Stimulated activated memory B cell treated with anti-CD40 and anti-IgM and Interleukin-4, amounts not matched to agents 10 μg/mL and 1 μg/mL and 100 μg/mL, for 72 hours (primary cell): Measurements from ENCODE around the gene FBLN1.
"Not testable (repeated sequence)": the region's sequence is repeated elsewhere in the genome, so short reads cannot be mapped to it uniquely, and the experiment has no call there.

Source experiments
- ATAC-seq: fragments of 150-1000 bp; cut with Tn5 transposase; 2 replicates; pipeline ENCODE4 v1.10.0; 2021
- H3K27ac Mint-ChIP-seq: one replicate; pipeline ENCODE4 v1.8.0; 2022; ENCODE audit warnings: mild to moderate bottlenecking, mixed read lengths
- H3K27me3 Mint-ChIP-seq: one replicate; pipeline ENCODE4 v1.8.0; 2022; ENCODE audit warnings: mixed read lengths
- H3K36me3 Mint-ChIP-seq: one replicate; pipeline ENCODE4 v1.8.0; 2022; ENCODE audit warnings: mixed read lengths
- H3K4me1 Mint-ChIP-seq: one replicate; pipeline ENCODE4 v1.8.0; 2022; ENCODE audit warnings: mixed read lengths
- H3K4me3 Mint-ChIP-seq: one replicate; pipeline ENCODE4 v1.8.0; 2022; ENCODE audit warnings: mild to moderate bottlenecking, moderate library complexity, mixed read lengths
- H3K9me3 Mint-ChIP-seq: one replicate; pipeline ENCODE4 v1.8.0; 2022; ENCODE audit warnings: mixed read lengths

FBLN1 gene

GRCh38 chr22:45591633-45592213, 89.0 kb downstream of the FBLN1 start:
- not testable (repeated sequence) for H3K9me3 Mint-ChIP-seq, ATAC-seq, H3K36me3 Mint-ChIP-seq, H3K27ac Mint-ChIP-seq, H3K4me3 Mint-ChIP-seq, H3K4me1 Mint-ChIP-seq
- H3K27me3 Mint-ChIP-seq = peaks cover 62% of the 10 kb centered on the region

- H3K9me3 Mint-ChIP-seq = peaks cover 4% of the 10 kb centered on the region
- H3K36me3 Mint-ChIP-seq = no peaks in the 10 kb centered on the region
- H3K4me1 Mint-ChIP-seq = no peaks in the 10 kb centered on the region
- no peak overlapping the region for H3K4me3 Mint-ChIP-seq
- no peak overlapping the region for H3K27ac Mint-ChIP-seq
- ATAC-seq = no peak
- H3K27me3 Mint-ChIP-seq = peaks cover 50% of the 10 kb centered on the region
These were observed 91.6 kb downstream of the FBLN1 start for GRCh38 chr22:45594123-45594941.

- peaks cover 58% of the 10 kb centered on the region for H3K27me3 Mint-ChIP-seq
- no peak overlapping the region for H3K27ac Mint-ChIP-seq
These were observed 94.9 kb downstream of the FBLN1 start for GRCh38 chr22:45597460-45598192.

GRCh38 chr22:45598596-45599217, 96.0 kb downstream of the FBLN1 start:
- Mint-ChIP-seq H3K27ac (no peak overlapping the region), H3K36me3 (no peaks in the 10 kb centered on the region), H3K4me3 (no peak overlapping the region), H3K9me3 (peaks cover 4% of the 10 kb centered on the region), H3K4me1 (peaks cover 16% of the 10 kb centered on the region), H3K27me3 (peaks cover 59% of the 10 kb centered on the region)
- ATAC-seq = no peak

More at GRCh38 chr22:45597460-45598192, 94.9 kb downstream of the FBLN1 start:
- no peak for ATAC-seq
- peaks cover 4% of the 10 kb centered on the region for H3K9me3 Mint-ChIP-seq
- H3K36me3 Mint-ChIP-seq = no peaks in the 10 kb centered on the region
- peaks cover 5% of the 10 kb centered on the region for H3K4me1 Mint-ChIP-seq
- H3K4me3 Mint-ChIP-seq = no peak overlapping the region

- Mint-ChIP-seq H3K4me1 (peaks cover 16% of the 10 kb centered on the region), H3K4me3 (no peak overlapping the region), H3K27me3 (peaks cover 46% of the 10 kb centered on the region), H3K9me3 (no peaks in the 10 kb centered on the region), H3K27ac (no peak overlapping the region), H3K36me3 (no peaks in the 10 kb centered on the region)
- ATAC-seq = no peak
These were observed 97.3 kb downstream of the FBLN1 start for GRCh38 chr22:45599836-45600577.

DNA sequence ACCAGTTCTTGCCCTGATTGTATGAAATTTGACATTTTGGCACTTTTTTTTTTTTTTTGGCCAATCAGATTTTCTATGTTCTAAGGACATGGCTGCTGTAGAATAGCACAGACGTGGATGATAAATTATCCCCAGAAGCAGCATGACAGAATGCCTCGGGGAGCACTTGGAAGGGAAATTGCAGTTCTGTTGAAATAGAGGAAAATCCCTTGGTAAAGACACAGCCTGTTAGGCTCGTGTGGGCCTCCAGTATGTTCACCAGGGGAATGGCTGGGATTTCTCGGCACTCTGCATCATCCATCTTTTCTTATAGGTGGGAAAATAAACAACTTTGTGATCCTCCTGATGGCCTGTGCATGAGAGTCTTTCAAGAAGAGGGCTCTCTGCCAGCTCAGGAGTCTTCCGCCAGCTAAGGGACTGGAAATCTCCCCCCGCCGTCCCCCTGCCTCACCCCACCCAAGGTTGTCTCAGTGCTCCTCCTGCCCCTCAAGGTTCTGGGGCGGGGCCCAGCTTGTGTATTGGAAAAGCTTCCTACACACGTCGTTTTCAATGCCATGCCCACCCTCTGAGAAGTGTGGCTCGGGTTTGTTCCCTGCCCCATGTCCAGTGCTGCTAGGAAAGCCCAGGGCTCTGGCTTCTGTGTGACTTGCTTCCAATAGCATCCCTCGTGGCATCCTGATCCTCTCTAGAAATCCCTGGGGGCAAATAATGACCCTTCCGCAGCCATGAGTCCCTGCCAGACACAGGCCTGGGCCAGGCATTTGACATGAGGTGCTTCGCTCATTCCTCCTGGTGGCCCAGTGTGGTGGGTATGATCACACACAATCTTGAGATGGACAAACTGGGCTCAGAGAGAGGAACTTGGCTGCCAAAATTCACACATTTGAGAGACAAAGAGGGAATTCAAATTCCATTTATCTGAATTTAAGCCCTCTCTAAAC, 98.4 kb downstream of the FBLN1 start:
- no peak for ATAC-seq
- Mint-ChIP-seq H3K4me3 (no peak overlapping the region), H3K4me1 (peaks cover 16% of the 10 kb centered on the region), H3K27me3 (peaks cover 47% of the 10 kb centered on the region), H3K27ac (no peak overlapping the region), H3K9me3 (no peaks in the 10 kb centered on the region), H3K36me3 (no peaks in the 10 kb centered on the region)

DNA sequence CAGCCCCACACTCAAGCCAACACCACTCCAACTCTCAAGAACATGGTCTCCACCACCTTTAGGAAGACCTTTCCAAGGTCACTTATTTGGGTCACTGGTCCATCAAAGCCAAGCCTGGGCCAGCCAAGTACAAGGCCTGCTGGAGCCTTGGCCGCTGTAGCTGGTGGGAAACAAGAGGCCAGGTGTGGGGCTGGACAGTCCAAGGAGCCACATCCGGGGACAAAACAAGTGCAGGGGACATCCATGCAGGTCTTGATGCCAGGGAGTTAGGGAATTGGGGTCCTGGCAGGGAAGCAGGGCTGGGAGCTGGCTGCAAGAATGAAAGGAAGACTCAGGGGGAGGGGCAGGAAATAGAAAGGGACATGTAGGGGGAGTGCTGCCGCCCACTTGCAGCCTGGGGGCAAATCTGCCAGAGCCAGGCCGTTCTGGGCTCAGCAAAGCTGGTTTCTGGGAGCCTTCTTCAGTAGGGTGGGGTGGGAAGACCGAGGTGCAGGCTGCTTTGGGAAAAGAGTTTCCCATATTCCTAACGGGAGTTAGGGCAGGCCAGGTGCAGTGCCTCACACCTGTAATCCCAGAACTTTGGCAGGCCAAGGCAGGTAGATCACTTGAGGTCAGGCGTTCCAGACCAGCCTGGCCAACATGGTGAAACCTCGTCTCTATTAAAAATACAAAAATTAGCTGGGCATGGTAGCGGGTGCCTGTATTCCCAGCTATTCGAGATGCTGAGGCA, 99.5 kb downstream of the FBLN1 start:
- Mint-ChIP-seq H3K4me3 (no peak overlapping the region), H3K36me3 (no peaks in the 10 kb centered on the region), H3K27me3 (peaks cover 58% of the 10 kb centered on the region), H3K9me3 (no peaks in the 10 kb centered on the region), H3K4me1 (peaks cover 16% of the 10 kb centered on the region), H3K27ac (no peak overlapping the region)
- no peak for ATAC-seq

DNA sequence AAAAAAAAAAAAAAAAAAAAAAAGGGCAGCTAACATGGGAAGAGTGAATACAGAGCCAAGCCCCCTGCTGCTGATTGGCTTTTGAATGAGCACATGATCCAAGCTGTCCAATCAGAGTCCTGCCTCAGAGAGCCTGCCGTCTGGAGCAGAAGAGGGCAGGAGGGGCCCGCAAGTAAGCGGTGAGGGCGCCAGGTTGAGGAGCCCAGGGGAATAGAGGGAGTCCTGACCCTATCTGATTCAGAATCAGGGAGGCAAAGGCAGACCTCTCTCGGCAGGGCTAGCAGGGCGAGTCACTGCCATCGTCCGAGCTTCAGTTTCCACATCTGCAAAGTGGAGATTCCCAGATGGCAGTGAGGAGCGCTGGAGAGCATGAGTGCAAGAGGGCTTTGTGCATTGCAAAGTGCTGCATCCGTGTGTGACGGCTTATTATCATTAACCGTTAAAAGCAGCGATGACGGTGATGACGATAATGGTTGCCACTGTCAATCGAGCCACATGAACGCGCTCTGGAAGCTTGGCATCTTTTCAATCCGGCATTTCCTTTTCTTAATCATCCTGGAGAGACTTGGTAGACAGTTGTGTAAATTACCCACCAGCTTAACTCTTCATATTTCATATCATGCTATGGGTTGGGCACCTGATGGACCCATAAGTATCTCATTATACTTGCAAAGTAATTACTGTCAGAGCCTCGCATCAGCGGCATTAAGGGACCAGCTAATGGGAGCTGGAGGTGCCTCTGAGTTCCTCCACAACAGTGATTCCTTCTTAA, 100.3 kb downstream of the FBLN1 start:
- no peaks in the 10 kb centered on the region for H3K36me3 Mint-ChIP-seq
- H3K27ac Mint-ChIP-seq = no peak overlapping the region
- H3K27me3 Mint-ChIP-seq = peaks cover 59% of the 10 kb centered on the region
- no peak overlapping the region for H3K4me3 Mint-ChIP-seq
- H3K4me1 Mint-ChIP-seq = peaks cover 16% of the 10 kb centered on the region
- H3K9me3 Mint-ChIP-seq = no peaks in the 10 kb centered on the region
- no peak for ATAC-seq

GRCh38 chr22:45603619-45604018, 100.9 kb downstream of the FBLN1 start:
- Mint-ChIP-seq H3K4me1 (peaks cover 16% of the 10 kb centered on the region), H3K27ac (no peak overlapping the region), H3K36me3 (no peaks in the 10 kb centered on the region), H3K4me3 (no peak overlapping the region), H3K9me3 (no peaks in the 10 kb centered on the region), H3K27me3 (peaks cover 59% of the 10 kb centered on the region)
- ATAC-seq = peak; percentile 62

DNA sequence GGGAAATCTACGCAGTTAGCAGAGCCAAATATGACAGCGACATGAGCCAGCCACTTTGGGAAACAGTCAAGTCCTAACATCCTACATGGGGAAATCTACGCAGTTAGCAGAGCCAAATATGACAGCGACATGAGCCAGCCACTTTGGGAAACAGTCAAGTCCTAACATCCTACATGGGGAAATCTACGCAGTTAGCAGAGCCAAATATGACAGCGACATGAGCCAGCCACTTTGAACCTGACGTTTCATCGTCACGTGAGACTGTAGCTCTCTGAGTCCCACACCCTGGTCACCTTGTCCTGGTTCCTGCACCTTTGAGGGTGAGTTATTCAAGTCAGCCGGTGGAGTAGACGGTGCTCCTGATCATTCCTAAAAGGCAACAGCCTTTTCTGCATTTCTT, 105.4 kb downstream of the FBLN1 start:
- not testable (repeated sequence) for ATAC-seq, H3K27ac Mint-ChIP-seq, H3K4me1 Mint-ChIP-seq, H3K36me3 Mint-ChIP-seq, H3K9me3 Mint-ChIP-seq, H3K4me3 Mint-ChIP-seq
- peaks cover 29% of the 10 kb centered on the region for H3K27me3 Mint-ChIP-seq

DNA sequence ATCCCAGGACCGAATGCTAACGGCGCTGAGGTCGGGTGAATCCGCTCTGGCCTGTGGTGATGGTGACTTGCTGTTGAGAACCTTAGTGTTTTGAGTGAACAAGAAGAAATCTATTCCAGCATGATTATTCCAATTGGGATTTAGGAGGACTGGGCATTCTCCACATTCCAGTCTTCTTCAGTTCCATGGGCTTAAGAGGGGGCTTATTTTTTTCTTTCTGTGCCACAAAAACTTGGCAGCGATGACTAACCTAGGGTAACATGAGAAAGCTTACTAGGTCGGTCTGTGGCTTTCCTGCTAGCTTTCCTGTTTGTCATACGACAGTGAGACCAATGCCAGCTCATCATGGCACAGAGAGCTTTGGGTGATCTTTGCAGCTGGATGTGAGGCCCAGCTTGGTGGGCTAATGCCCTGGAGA, 106.1 kb downstream of the FBLN1 start:
- H3K27ac Mint-ChIP-seq = no peak overlapping the region
- no peak for ATAC-seq
- H3K4me1 Mint-ChIP-seq = no peaks in the 10 kb centered on the region
- no peak overlapping the region for H3K4me3 Mint-ChIP-seq
- H3K9me3 Mint-ChIP-seq = no peaks in the 10 kb centered on the region
- peaks cover 23% of the 10 kb centered on the region for H3K27me3 Mint-ChIP-seq
- no peaks in the 10 kb centered on the region for H3K36me3 Mint-ChIP-seq

GRCh38 chr22:45612451-45612901, 109.8 kb downstream of the FBLN1 start:
- peaks cover 14% of the 10 kb centered on the region for H3K27me3 Mint-ChIP-seq
- no peaks in the 10 kb centered on the region for H3K36me3 Mint-ChIP-seq
- peak overlapping the region; percentile 11 for H3K4me3 Mint-ChIP-seq
- H3K9me3 Mint-ChIP-seq = peaks cover 3% of the 10 kb centered on the region
- no peak overlapping the region for H3K27ac Mint-ChIP-seq
- H3K4me1 Mint-ChIP-seq = no peaks in the 10 kb centered on the region
- ATAC-seq = peak; percentile 24

GRCh38 chr22:45612940-45613339, 110.3 kb downstream of the FBLN1 start:
- H3K4me3 Mint-ChIP-seq = no peak overlapping the region

More at GRCh38 chr22:45612940-45613339, 110.3 kb downstream of the FBLN1 start:
- Mint-ChIP-seq H3K27me3 (peaks cover 16% of the 10 kb centered on the region), H3K36me3 (no peaks in the 10 kb centered on the region), H3K4me1 (no peaks in the 10 kb centered on the region), H3K27ac (no peak overlapping the region), H3K9me3 (peaks cover 3% of the 10 kb centered on the region)
- no peak for ATAC-seq
